Neuronal stem cell (in vitro differentiated cells): Measurements from ENCODE around the gene TSPEAR.

Experiments used
- DNase-seq: peaks from one replicate; pipeline ENCODE4 v3.0.0-alpha.2; 2013; ENCODE audit warnings: low spot score
- H2AFZ ChIP-seq: one replicate; pipeline ENCODE4 v1.6.1; 2013; ENCODE audit warnings: mild to moderate bottlenecking, low read length, inconsistent platforms
- H2AK5ac ChIP-seq: 2 replicates; pipeline ENCODE4 v1.6.1; 2013; ENCODE audit warnings: low read depth, mild to moderate bottlenecking, inconsistent platforms, low read length, moderate library complexity, mixed read lengths
- H2BK120ac ChIP-seq: 2 replicates; pipeline ENCODE4 v1.6.1; 2013; ENCODE audit warnings: low read depth, mild to moderate bottlenecking, inconsistent platforms, low read length, moderate library complexity, mixed read lengths
- H2BK12ac ChIP-seq: one replicate; pipeline ENCODE4 v1.6.1; 2013; ENCODE audit warnings: low read length, inconsistent platforms
- H2BK15ac ChIP-seq: 2 replicates; pipeline ENCODE4 v1.6.1; 2013; ENCODE audit warnings: mild to moderate bottlenecking, low read length, inconsistent platforms, mixed read lengths
- H2BK5ac ChIP-seq: one replicate; pipeline ENCODE4 v1.6.1; 2013; ENCODE audit warnings: inconsistent platforms, mild to moderate bottlenecking, low read length, moderate library complexity
- H3K14ac ChIP-seq: one replicate; pipeline ENCODE4 v1.6.1; 2013; ENCODE audit warnings: low read length, inconsistent platforms
- H3K18ac ChIP-seq: 2 replicates; pipeline ENCODE4 v1.6.1; 2013; ENCODE audit warnings: low read length, inconsistent platforms
- H3K23ac ChIP-seq: 2 replicates; pipeline ENCODE4 v1.6.1; 2013; ENCODE audit warnings: low read depth, mild to moderate bottlenecking, mixed read lengths, low read length, inconsistent platforms; ENCODE audit not compliant: poor library complexity
- H3K27ac ChIP-seq: replicated peaks from 3 replicates; pipeline ENCODE4 v1.5.1; 2013; ENCODE audit warnings: low read length, inconsistent platforms
- H3K27me3 ChIP-seq, 3 experiments: 2 replicates each; pipeline ENCODE4 v1.6.1; 2013; ENCODE audit warnings: low read length in 3 of 3, mild to moderate bottlenecking in 2 of 3, inconsistent platforms in 1 of 3, low read depth in 1 of 3, mixed read lengths in 1 of 3, moderate library complexity in 1 of 3; ENCODE audit not compliant: control insufficient read depth in 3 of 3, insufficient read depth in 3 of 3
- H3K36me3 ChIP-seq, 2 donors: replicated peaks in 1 of 2; 2 replicates each; pipeline ENCODE4 v1.6.1; 2013; ENCODE audit warnings: low read length in 2 of 2; ENCODE audit not compliant: control insufficient read depth in 2 of 2, insufficient read depth in 2 of 2
- H3K4ac ChIP-seq: 2 replicates; pipeline ENCODE4 v1.6.1; 2013; ENCODE audit warnings: inconsistent platforms, mild to moderate bottlenecking, low read length, moderate library complexity
- H3K4me1 ChIP-seq, 2 donors: 1 replicate in 1 of 2; 2 replicates in 1 of 2; pipeline ENCODE4 v1.6.1; 2013; ENCODE audit warnings: low read length in 2 of 2, low read depth in 1 of 2; ENCODE audit not compliant: control insufficient read depth in 2 of 2, insufficient read depth in 1 of 2
- H3K4me2 ChIP-seq: one replicate; pipeline ENCODE4 v1.6.1; 2013; ENCODE audit warnings: mild to moderate bottlenecking, low read length, inconsistent platforms; ENCODE audit not compliant: insufficient read depth, poor library complexity, severe bottlenecking
- H3K4me3 ChIP-seq, 2 donors: 2 replicates each; pipeline ENCODE4 v1.5.1; 2013; ENCODE audit warnings: low read length in 2 of 2, mild to moderate bottlenecking in 2 of 2, inconsistent platforms in 1 of 2, moderate library complexity in 1 of 2
- H3K79me1 ChIP-seq: one replicate; pipeline ENCODE4 v1.6.1; 2013; ENCODE audit warnings: low read depth, mild to moderate bottlenecking, inconsistent platforms, low read length, moderate library complexity
- H3K9ac ChIP-seq: one replicate; pipeline ENCODE4 v1.6.1; 2013; ENCODE audit warnings: mild to moderate bottlenecking, low read depth, low read length, inconsistent platforms; ENCODE audit not compliant: poor library complexity
- H3K9me3 ChIP-seq, 2 donors: replicated peaks in 1 of 2; 2 replicates each; pipeline versions ENCODE3 to v1.6.1; 2013; ENCODE audit warnings: low read length in 2 of 2, mild to moderate bottlenecking in 2 of 2, inconsistent platforms in 1 of 2, low read depth in 1 of 2, mixed read lengths in 1 of 2, moderate library complexity in 1 of 2; ENCODE audit not compliant: control insufficient read depth in 2 of 2, insufficient read depth in 1 of 2
- H4K8ac ChIP-seq: one replicate; pipeline ENCODE4 v1.6.1; 2013; ENCODE audit warnings: low read depth, mild to moderate bottlenecking, inconsistent platforms, low read length, moderate library complexity
- H4K91ac ChIP-seq: one replicate; pipeline ENCODE4 v1.6.1; 2013; ENCODE audit warnings: low read length, low read depth, mild to moderate bottlenecking, inconsistent platforms; ENCODE audit not compliant: poor library complexity
- WGBS, 2 donors: extraction: QIAGEN DNeasy Blood & Tissue Kit; methylation state at CpG; one replicate each; pipeline ENCODE4 v1.1.7; 2013; ENCODE audit warnings: missing lambda C conversion rate in 2 of 2, mixed read lengths in 1 of 2; ENCODE audit not compliant: insufficient read length in 2 of 2, insufficient replicate concordance in 1 of 2; ENCODE audit errors: extremely low coverage in 2 of 2; 5-methylcytosine and 5-hydroxymethylcytosine counted together

The TSPEAR gene

GRCh38 chr21:44495611-44496563, 215.5 kb downstream of the TSPEAR start:
- Histone ChIP-seq H3K36me3 (no peaks in the 10 kb centered on the region), H3K9me3 (peaks cover 16 to 34% of the 10 kb centered on the region in 2 donors), H4K8ac (no peak overlapping the region), H3K9ac (no peak overlapping the region), H3K4me3 (no peak overlapping the region), H2AK5ac (peak overlapping the region; percentile 22), H3K14ac (no peak overlapping the region), H2BK15ac (peak overlapping the region; percentile 72), H3K27me3 (peaks cover 0 to 22% (median 0%) of the 10 kb centered on the region in 3 experiments), H3K27ac (no peak overlapping the region), H3K4me2 (no peak overlapping the region), H3K79me1 (peaks cover 4% of the 10 kb centered on the region), H2BK12ac (no peak overlapping the region), H3K4me1 (peaks cover 16 to 24% of the 10 kb centered on the region in 2 donors), H2BK120ac (no peak overlapping the region), H3K4ac (no peak overlapping the region), H3K18ac (no peak overlapping the region), H4K91ac (no peak overlapping the region), H3K23ac (peak overlapping the region; percentile 77), H2AFZ (no peak overlapping the region), H2BK5ac (no peak overlapping the region)
- no CpG with 5 or more reads among the region's 16 CpGs for WGBS, 2 donors
- no peak for DNase-seq

GRCh38 chr21:44494956-44495355, 216.4 kb downstream of the TSPEAR start:
- H2BK12ac ChIP-seq = no peak overlapping the region
- peaks cover 16 to 36% of the 10 kb centered on the region in 2 donors for H3K9me3 ChIP-seq
- H3K27me3 ChIP-seq = peaks cover 0 to 22% (median 0%) of the 10 kb centered on the region in 3 experiments
- WGBS, 2 donors = no CpG with 5 or more reads among the region's 13 CpGs
- no peak overlapping the region for H2BK5ac ChIP-seq
- H2AK5ac ChIP-seq = no peak overlapping the region
- H3K18ac ChIP-seq = no peak overlapping the region
- no peak overlapping the region for H3K4me2 ChIP-seq
- H2BK120ac ChIP-seq = no peak overlapping the region
- H3K36me3 ChIP-seq = no peaks in the 10 kb centered on the region
- no peak overlapping the region for H4K91ac ChIP-seq
- H2BK15ac ChIP-seq = no peak overlapping the region
- no peak for DNase-seq
- no peak overlapping the region for H3K4ac ChIP-seq
- H3K79me1 ChIP-seq = peaks cover 2% of the 10 kb centered on the region
- no peak overlapping the region for H3K23ac ChIP-seq
- no peak overlapping the region for H2AFZ ChIP-seq
- no peak overlapping the region for H3K27ac ChIP-seq
- H4K8ac ChIP-seq = no peak overlapping the region
- H3K9ac ChIP-seq = no peak overlapping the region
- H3K4me3 ChIP-seq = no peak overlapping the region
- no peak overlapping the region for H3K14ac ChIP-seq
- H3K4me1 ChIP-seq = peaks cover 16 to 24% of the 10 kb centered on the region in 2 donors

- Histone ChIP-seq H2AFZ (no peak overlapping the region), H2BK15ac (no peak overlapping the region), H3K9ac (no peak overlapping the region), H3K4ac (no peak overlapping the region), H3K4me1 (peaks cover 16 to 24% of the 10 kb centered on the region in 2 donors), H2BK5ac (no peak overlapping the region), H4K91ac (no peak overlapping the region), H4K8ac (no peak overlapping the region), H3K4me2 (no peak overlapping the region), H3K27me3 (peaks cover 0 to 22% (median 0%) of the 10 kb centered on the region in 3 experiments), H3K79me1 (no peaks in the 10 kb centered on the region), H2BK120ac (no peak overlapping the region), H2BK12ac (no peak overlapping the region), H3K9me3 (peaks cover 16 to 36% of the 10 kb centered on the region in 2 donors), H3K4me3 (no peak overlapping the region), H3K36me3 (no peaks in the 10 kb centered on the region), H3K18ac (no peak overlapping the region), H3K14ac (no peak overlapping the region), H2AK5ac (no peak overlapping the region), H3K27ac (no peak overlapping the region), H3K23ac (no peak overlapping the region)
- no CpG with 5 or more reads among the region's 17 CpGs for WGBS, 2 donors
- no peak for DNase-seq
Measured at GRCh38 chr21:44494418-44494817, 217.0 kb downstream of the TSPEAR start.
